Right ventricle myocardium inferior (tissue), 1 donor: Measurements from ENCODE around the gene TOMM70. TPM values are rescaled to one million over a fixed set of nuclear protein-coding genes. Genes with fewer than 3 reads are reported as not detected.

Source experiments
- ATAC-seq: fragments of 200-7000 bp; cut with Tn5 transposase; one replicate; pipeline ENCODE4 v1.9.1; 2020; ENCODE audit warnings: mild to moderate bottlenecking, moderate library complexity
- DNase-seq: peaks from one replicate; pipeline ENCODE4 v3.0.0; 2021; ENCODE audit errors: missing footprints
- intact Hi-C: fragments of 100-400 bp; cut with DNase I; formaldehyde crosslinking; loops from one replicate; pipeline ENCODE4 v1.11.0; 2022
- total RNA-seq: library from RNA; stranded (reverse); fragmentation: NEBNext Ultra II Directional; extraction: Animal tissue kit (Norgen Biotek cat#: 25700); gene quantifications from one replicate; pipeline ENCODE4 v1.2.1, GENCODE V29; 2021
- donor health status: DM: no; HTN: yes; CAD: no; lungs with severe emphysema.

Gene TOMM70
- total RNA-seq, 1 donor from 2014 or later, result 65.9 TPM

GRCh38 chr3:100413613-100414012 is 12.7 kb upstream of the TOMM70 start:
- intact Hi-C loops, result no loop called here
- ATAC-seq, result no peak
- no peak for DNase-seq

- ATAC-seq (peak; percentile 54), DNase-seq (no peak)
- intact Hi-C loops, result no loop called here
These were observed 12.2 kb upstream of the TOMM70 start for GRCh38 chr3:100412912-100413590.

DNA sequence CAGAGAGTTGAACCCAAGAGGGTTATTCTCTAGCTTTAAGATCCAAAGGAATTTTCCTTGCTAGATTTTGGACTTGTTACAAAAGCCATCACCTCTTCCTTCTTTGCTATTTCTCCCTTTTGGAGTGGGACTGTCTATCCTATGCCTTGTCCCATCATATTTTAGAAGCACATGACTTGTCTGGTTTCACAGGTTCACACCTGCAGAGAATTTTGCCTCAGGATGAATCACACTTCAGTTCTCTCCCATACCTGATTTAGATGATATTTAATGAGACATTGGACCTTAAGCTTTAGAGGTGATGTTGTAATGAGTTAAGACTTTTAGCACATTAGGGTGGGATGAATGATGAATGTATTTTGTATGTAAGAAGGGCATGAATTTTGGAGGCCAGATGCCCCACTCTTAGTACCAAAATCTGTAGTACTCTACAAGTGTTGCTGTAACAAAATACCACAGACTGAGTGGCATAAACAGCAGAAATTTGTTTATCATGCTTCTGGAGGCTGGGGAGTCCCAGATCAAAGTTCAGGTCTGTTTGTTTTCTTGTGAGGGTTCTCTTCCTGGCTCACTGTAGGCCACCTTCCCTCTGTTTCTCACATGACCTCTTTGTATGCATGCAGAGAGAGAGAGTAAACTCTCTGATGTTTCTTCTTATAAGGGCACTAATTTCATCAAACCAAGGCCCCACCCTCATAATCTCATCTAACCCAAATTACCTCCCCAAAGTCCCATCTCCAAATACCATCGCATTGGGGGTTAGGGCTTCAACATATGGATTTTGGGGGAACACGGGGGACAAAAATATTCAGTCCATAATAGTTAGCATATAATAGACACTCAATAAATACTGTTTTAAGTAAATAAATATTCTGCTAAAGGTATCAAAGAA is 10.4 kb upstream of the TOMM70 start:
- intact Hi-C loops, result no loop called here

DNA sequence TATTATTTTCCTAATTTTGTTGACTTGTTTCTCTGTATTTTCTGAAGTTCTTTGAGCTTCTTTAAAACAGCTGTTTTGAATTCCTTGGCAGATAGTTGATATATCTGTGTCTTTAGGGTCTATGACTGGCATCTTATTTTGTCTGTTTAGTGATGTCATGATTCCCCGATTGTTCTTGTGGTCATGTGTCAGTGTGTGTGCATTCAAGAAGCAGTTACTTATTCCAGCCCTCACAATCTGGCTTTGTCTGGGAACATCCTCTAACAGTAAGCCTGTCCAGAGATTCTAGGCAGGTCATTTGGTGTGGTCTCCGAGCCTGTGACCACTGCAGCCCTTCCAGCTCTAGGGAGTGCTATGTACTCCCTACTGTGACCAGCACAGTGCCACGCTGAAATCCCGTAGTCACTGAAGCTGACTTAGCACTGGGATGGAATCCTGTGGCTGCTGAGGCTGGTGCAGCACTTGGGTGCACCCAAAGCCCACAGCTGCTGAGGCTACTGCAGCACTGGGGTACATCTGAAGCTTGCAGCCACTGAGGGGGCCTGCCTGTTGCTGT is 7.2 kb upstream of the TOMM70 start:
- intact Hi-C loops, result no loop called here

More for the DNA sequence above, 10.4 kb upstream of the TOMM70 start:
- DNase-seq, result no peak
- no peak for ATAC-seq

GRCh38 chr3:100407164-100407563 is 6.3 kb upstream of the TOMM70 start:
- intact Hi-C loops, result no loop called here
- ATAC-seq, result no peak
- no peak for DNase-seq

More for the DNA sequence above, 7.2 kb upstream of the TOMM70 start:
- DNase-seq (no peak), ATAC-seq (no peak)

- ATAC-seq (no peak), DNase-seq (no peak)
- intact Hi-C loops, result loop anchor here (5.0 kb wide), 3 partner anchors 88 to 587 kb away; partner anchors contain the start of genes CMSS1 and TMEM45A
These were observed 3.3 kb upstream of the TOMM70 start for GRCh38 chr3:100404250-100404548.

DNA sequence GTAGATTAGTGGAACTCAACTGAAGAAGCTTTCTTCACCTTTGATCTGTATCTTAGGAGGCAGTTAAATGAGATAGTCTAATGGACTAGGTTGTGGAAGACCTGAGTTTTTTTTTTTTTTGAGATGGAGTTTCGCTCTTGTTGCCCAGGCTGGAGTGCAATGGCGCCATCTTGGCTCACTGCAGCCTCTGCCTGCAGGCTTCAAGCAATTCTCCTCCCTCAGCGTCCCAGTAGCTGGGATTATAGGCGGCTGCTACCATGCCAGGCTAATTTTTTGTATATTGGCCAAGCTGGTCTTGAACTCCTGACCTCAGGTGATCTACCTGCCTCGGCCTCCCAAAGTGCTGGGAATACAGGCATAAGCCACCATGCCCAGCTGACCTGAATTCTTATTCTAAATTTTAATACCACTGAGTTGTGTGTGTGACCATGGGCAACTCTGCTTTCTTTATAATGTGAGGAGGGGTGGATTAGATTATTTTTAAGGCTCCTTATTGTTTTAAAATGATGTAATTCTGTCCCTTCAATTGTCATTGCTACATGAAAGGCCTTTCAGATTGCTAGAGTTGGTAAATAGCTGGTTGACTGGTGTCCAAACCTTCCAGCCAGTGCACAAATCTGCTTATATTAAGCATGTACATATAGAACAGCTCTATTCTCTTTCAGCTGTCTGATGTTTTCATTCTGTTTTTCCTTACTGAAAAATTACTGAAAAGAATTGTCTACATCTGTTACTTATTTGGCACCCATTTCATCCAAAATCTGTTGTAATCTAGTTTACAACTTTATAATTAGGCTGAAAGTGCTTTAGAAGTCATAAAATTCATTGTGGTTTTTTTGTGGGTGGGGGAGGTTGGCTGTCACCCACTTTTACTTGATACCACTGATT is 2.7 kb upstream of the TOMM70 start:
- no peak for DNase-seq
- intact Hi-C loops, result loop anchor here (5.0 kb wide), 3 partner anchors 89 to 586 kb away; partner anchors contain the start of genes CMSS1 and TMEM45A
- ATAC-seq, result no peak

- ATAC-seq (no peak), DNase-seq (no peak)
- intact Hi-C loops, result loop anchor here (5.0 kb wide), 3 partner anchors 89 to 586 kb away; partner anchors contain the start of genes CMSS1 and TMEM45A
These were observed 2.0 kb upstream of the TOMM70 start for GRCh38 chr3:100402891-100403290.

DNA sequence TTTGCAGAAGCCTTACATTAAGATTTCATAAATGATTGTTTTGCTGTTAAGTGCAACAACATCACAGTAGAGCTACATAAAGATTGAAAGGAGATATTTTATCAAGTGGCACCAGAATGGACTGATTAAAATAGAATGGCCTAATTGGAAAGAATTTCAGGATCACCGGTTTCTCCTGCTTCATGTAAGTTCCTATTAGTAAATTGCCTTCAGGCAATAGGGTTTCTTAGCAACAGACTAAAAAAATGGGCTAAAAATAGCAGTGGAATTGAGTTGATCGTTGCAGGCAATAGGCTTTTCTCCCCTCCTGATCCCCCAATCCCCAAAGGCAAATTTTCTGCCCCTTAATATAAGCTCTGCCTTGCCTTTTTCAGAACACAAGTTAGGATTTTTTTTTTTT is 1.4 kb upstream of the TOMM70 start:
- ATAC-seq, result no peak
- intact Hi-C loops, result loop anchor here (5.0 kb wide), 3 partner anchors 90 to 585 kb away; partner anchors contain the start of genes CMSS1 and TMEM45A
- DNase-seq, result no peak

DNA sequence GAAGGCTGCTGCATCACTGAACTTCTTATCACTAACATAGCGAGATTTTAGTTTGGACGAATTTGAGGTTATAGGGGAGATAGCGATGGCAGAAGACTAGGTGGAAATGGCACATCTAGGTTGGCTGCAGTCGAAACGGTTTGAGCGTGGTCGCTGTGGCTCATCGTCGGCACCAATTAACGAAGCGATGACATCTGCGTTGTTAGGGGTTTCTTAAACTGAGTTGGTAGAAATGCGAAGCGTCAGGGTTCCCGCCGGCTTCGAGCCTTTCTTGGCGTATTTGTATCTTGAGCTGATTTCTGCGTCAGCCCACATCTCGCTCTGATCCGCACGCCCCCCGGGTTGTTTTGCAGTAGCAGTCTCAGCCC is 769 bp upstream of the TOMM70 start:
- intact Hi-C loops, result loop anchor here (5.0 kb wide), 3 partner anchors 91 to 584 kb away; partner anchors contain the start of genes CMSS1 and TMEM45A
- peak; percentile 61 for DNase-seq
- ATAC-seq, result peak; percentile 4

GRCh38 chr3:100400419-100400779 is 490 bp downstream of the TOMM70 start:
- intact Hi-C loops, result loop anchor here (5.0 kb wide), 3 partner anchors 92 to 583 kb away; partner anchors contain the start of genes CMSS1 and TMEM45A
- DNase-seq (peak; percentile 71), ATAC-seq (peak; percentile 2)

- ATAC-seq (no peak), DNase-seq (no peak)
- intact Hi-C loops, result loop anchor here (5.0 kb wide), 3 partner anchors 93 to 582 kb away; partner anchors contain the start of genes CMSS1 and TMEM45A
These were observed 1.4 kb downstream of the TOMM70 start for GRCh38 chr3:100399341-100400071.

DNA sequence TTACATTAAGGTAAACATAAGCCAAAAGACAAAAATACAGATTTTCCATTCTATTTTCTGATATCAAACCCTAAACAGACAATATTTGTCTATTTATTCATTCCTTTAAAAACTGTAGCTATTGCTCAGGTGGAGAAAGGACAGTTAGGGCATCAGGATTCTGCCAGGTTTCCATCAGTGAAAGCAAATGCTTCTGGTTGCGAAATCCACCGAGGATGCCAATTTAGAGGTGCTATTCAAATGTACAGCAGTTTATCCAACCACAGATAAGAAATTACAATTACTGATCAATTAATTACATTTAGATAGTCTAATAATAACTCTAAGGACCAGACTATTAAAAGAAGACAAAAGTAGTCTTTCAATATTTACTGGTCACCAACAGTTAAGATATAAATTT is 3.9 kb downstream of the TOMM70 start:
- no peak for DNase-seq
- ATAC-seq, result no peak
- intact Hi-C loops, result no loop called here

DNA sequence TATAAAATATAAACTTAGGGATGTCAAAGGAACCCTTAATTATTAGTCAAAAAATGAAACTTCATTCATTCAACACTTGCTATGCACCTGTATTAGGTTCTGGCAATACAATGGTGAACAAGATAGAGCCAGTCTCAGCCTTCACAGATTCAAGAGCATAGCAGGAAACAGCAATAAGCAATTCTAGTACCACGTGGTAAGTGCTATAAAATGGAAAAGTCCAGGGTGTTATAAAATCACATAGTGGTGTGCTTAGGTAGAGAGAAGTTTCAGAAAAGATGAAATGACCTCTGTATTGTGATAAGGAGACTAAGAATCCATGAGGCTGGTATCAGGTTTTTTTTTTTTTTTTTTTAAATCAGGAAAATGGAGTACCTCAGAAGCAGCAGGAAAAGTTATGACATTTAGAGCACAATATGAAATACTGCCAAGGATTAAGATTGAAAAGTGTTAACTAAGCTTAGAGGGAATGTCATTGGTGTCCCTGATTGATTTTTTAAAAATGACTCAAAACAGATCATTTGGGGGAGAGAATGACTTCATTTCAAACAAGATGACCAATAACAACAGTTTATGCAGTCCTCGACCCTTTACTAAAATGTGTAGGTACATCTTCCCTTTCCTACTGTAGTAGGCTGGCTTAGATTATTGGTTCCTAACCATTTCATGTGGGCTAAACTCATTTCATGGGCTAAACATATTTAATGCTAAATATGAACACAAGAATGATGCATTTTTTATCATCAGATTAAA is 5.0 kb downstream of the TOMM70 start:
- intact Hi-C loops, result no loop called here
- ATAC-seq, result no peak
- no peak for DNase-seq

GRCh38 chr3:100389025-100389424 is 11.9 kb downstream of the TOMM70 start:
- intact Hi-C loops, result no loop called here
- no peak for ATAC-seq
- no peak for DNase-seq

GRCh38 chr3:100386437-100387074 is 14.3 kb downstream of the TOMM70 start:
- ATAC-seq (peak; percentile 79), DNase-seq (no peak)
- intact Hi-C loops, result no loop called here
